ENCODE data around the gene VGLL3. TPM values are rescaled to one million over a fixed set of nuclear protein-coding genes. Genes with fewer than 3 reads are reported as not detected.

Gene VGLL3
- 1.9 and 2.0 TPM in 2 replicates for total RNA-seq
- long read RNA-seq = 0 reads

- Mint-ChIP-seq H3K4me3 (ENCODE audit: low read depth) (peak within 1 kb of the TSS; percentile 83), H3K4me1 (ENCODE audit: low read depth) (peaks cover 8% of the 10 kb centered on the region), H3K36me3 (ENCODE audit: insufficient read depth) (no peaks in the 10 kb centered on the region), H3K27ac (peak within 1 kb of the TSS; percentile 96), H3K27me3 (peaks cover 54% of the 10 kb centered on the region), H3K9me3 (ENCODE audit: low read depth) (no peaks in the 10 kb centered on the region)
- peak; percentile 68 for DNase-seq (ENCODE audit: low spot score, unreplicated experiment)
- TF ChIP-seq CTCF (IDR thresholded peaks at IDR 0.05; ENCODE audit: unreplicated experiment) = peak; percentile 46
Measured at GRCh38 chr3:86990734-86991481, at the start of gene VGLL3. Gene VGLL3 (minus strand): TSS chr3:86991149. CDS start chr3:86990743, 406 bp downstream.

- Mint-ChIP-seq H3K27ac (no peak overlapping the region), H3K27me3 (no peaks in the 10 kb centered on the region), H3K9me3 (ENCODE audit: low read depth) (no peaks in the 10 kb centered on the region), H3K4me3 (ENCODE audit: low read depth) (no peak overlapping the region), H3K36me3 (ENCODE audit: insufficient read depth) (no peaks in the 10 kb centered on the region), H3K4me1 (ENCODE audit: low read depth) (no peaks in the 10 kb centered on the region)
- no peak for DNase-seq (ENCODE audit: low spot score, unreplicated experiment)
- no peak for TF ChIP-seq CTCF (IDR thresholded peaks at IDR 0.05; ENCODE audit: unreplicated experiment)
Measured at GRCh38 chr3:87037652-87038051, 46.7 kb upstream of the VGLL3 start.

GRCh38 chr3:87036671-87037070 is 45.7 kb upstream of the VGLL3 start:
- DNase-seq (ENCODE audit: low spot score, unreplicated experiment) = no peak
- H3K27ac Mint-ChIP-seq = no peak overlapping the region
- no peak for TF ChIP-seq CTCF (IDR thresholded peaks at IDR 0.05; ENCODE audit: unreplicated experiment)
- no peaks in the 10 kb centered on the region for H3K27me3 Mint-ChIP-seq
- no peaks in the 10 kb centered on the region for H3K9me3 Mint-ChIP-seq (ENCODE audit: low read depth)
- no peaks in the 10 kb centered on the region for H3K4me1 Mint-ChIP-seq (ENCODE audit: low read depth)
- H3K4me3 Mint-ChIP-seq (ENCODE audit: low read depth) = no peak overlapping the region
- H3K36me3 Mint-ChIP-seq (ENCODE audit: insufficient read depth) = no peaks in the 10 kb centered on the region

- Mint-ChIP-seq H3K36me3 (ENCODE audit: insufficient read depth) (no peaks in the 10 kb centered on the region), H3K4me3 (ENCODE audit: low read depth) (no peak overlapping the region), H3K9me3 (ENCODE audit: low read depth) (no peaks in the 10 kb centered on the region), H3K4me1 (ENCODE audit: low read depth) (no peaks in the 10 kb centered on the region), H3K27ac (no peak overlapping the region), H3K27me3 (no peaks in the 10 kb centered on the region)
- TF ChIP-seq CTCF (IDR thresholded peaks at IDR 0.05; ENCODE audit: unreplicated experiment) = no peak
- no peak for DNase-seq (ENCODE audit: low spot score, unreplicated experiment)
Measured at GRCh38 chr3:87035339-87035738, 44.4 kb upstream of the VGLL3 start.

- no peak for TF ChIP-seq CTCF (IDR thresholded peaks at IDR 0.05; ENCODE audit: unreplicated experiment)
- Mint-ChIP-seq H3K27me3 (no peaks in the 10 kb centered on the region), H3K4me1 (ENCODE audit: low read depth) (no peaks in the 10 kb centered on the region), H3K36me3 (ENCODE audit: insufficient read depth) (no peaks in the 10 kb centered on the region), H3K27ac (no peak overlapping the region), H3K4me3 (ENCODE audit: low read depth) (no peak overlapping the region), H3K9me3 (ENCODE audit: low read depth) (no peaks in the 10 kb centered on the region)
- no peak for DNase-seq (ENCODE audit: low spot score, unreplicated experiment)
Measured at GRCh38 chr3:87033205-87033604, 42.3 kb upstream of the VGLL3 start.

Measured in progenitor cell of endocrine pancreas (in vitro differentiated cells).